Osteoblast (primary cell): ENCODE data around the gene PAGE4. TPM values are rescaled to one million over a fixed set of nuclear protein-coding genes. Genes with fewer than 3 reads are reported as not detected.

ENCODE experiments used
- DNase-seq: peaks from one replicate; pipeline ENCODE4 v3.0.0; 2011; ENCODE audit warnings: low spot score, mixed read lengths; ENCODE audit not compliant: insufficient read length; ENCODE audit errors: missing footprints
- H2AFZ ChIP-seq: 2 replicates; pipeline ENCODE4 v1.6.0; 2011; ENCODE audit warnings: mild to moderate bottlenecking, low read length
- H3K27ac ChIP-seq: 2 replicates; pipeline ENCODE4 v1.5.1; 2011; ENCODE audit warnings: mild to moderate bottlenecking, low read depth, low read length, moderate library complexity
- H3K27me3 ChIP-seq: 2 replicates; pipeline ENCODE4 v1.6.0; 2012; ENCODE audit warnings: mild to moderate bottlenecking, control low read depth, inconsistent platforms, low read length, moderate library complexity; ENCODE audit not compliant: insufficient read depth
- H3K36me3 ChIP-seq: 2 replicates; pipeline ENCODE4 v1.5.1; 2011; ENCODE audit warnings: mild to moderate bottlenecking, low read length, control low read depth, moderate library complexity; ENCODE audit not compliant: insufficient read depth
- H3K4me1 ChIP-seq: 2 replicates; pipeline ENCODE4 v1.5.1; 2011; ENCODE audit warnings: mild to moderate bottlenecking, low read length, control low read depth, moderate library complexity; ENCODE audit not compliant: insufficient read depth
- H3K4me2 ChIP-seq: 2 replicates; pipeline ENCODE4 v1.6.0; 2011; ENCODE audit warnings: mild to moderate bottlenecking, low read length; ENCODE audit not compliant: insufficient read depth
- H3K4me3 ChIP-seq: fragments of 200-600 bp; sonication (generic); 3 replicates; pipeline ENCODE4 v1.5.1; 2012; ENCODE audit warnings: mild to moderate bottlenecking, low read length, inconsistent platforms; ENCODE audit not compliant: insufficient read depth
- H3K79me2 ChIP-seq: 2 replicates; pipeline ENCODE4 v1.6.0; 2012; ENCODE audit warnings: mild to moderate bottlenecking, low read length, control low read depth, inconsistent platforms; ENCODE audit not compliant: insufficient read depth
- H3K9me3 ChIP-seq: 2 replicates; pipeline ENCODE4 v1.5.1; 2011; ENCODE audit warnings: low read depth, low read length, control low read depth
- H4K20me1 ChIP-seq: 2 replicates; pipeline ENCODE4 v1.6.0; 2012; ENCODE audit warnings: mild to moderate bottlenecking, low read length, control low read depth; ENCODE audit not compliant: insufficient read depth
- CTCF ChIP-seq: IDR thresholded peaks from 2 replicates; pipeline ENCODE4 v1.5.1; 2011; ENCODE audit warnings: mild to moderate bottlenecking, low read depth, low read length, moderate library complexity; ENCODE audit errors: extremely low read depth
- total RNA-seq: library from RNA; depleted of rRNA; stranded (reverse); fragments of >200 nt; gene quantifications from 2 replicates; pipeline ENCODE4 v1.2.3, GENCODE V29; 2012

PAGE4 gene
- total RNA-seq, 1 donor: not detected

GRCh38 chrX:49879656-49880277 is 50.7 kb downstream of the PAGE4 start:
- no peak overlapping the region for H3K27ac ChIP-seq
- DNase-seq: peak; percentile 68
- H3K36me3 ChIP-seq: no peaks in the 10 kb centered on the region
- H4K20me1 ChIP-seq: no peaks in the 10 kb centered on the region
- no peaks in the 10 kb centered on the region for H3K9me3 ChIP-seq
- peaks cover 2% of the 10 kb centered on the region for H3K79me2 ChIP-seq
- H3K27me3 ChIP-seq: no peaks in the 10 kb centered on the region
- peak overlapping the region; percentile 85 for H2AFZ ChIP-seq
- peak overlapping the region; percentile 82 for H3K4me2 ChIP-seq
- H3K4me1 ChIP-seq: peaks cover 3% of the 10 kb centered on the region
- TF ChIP-seq CTCF: no peak
- H3K4me3 ChIP-seq: peak overlapping the region; percentile 75

- H3K27me3 ChIP-seq: no peaks in the 10 kb centered on the region
- peaks cover 3% of the 10 kb centered on the region for H3K4me1 ChIP-seq
- H3K4me2 ChIP-seq: peak overlapping the region; percentile 81
- H3K79me2 ChIP-seq: peaks cover 2% of the 10 kb centered on the region
- no peak overlapping the region for H3K4me3 ChIP-seq
- no peaks in the 10 kb centered on the region for H4K20me1 ChIP-seq
- H3K36me3 ChIP-seq: no peaks in the 10 kb centered on the region
- no peak overlapping the region for H3K27ac ChIP-seq
- H2AFZ ChIP-seq: no peak overlapping the region
- no peaks in the 10 kb centered on the region for H3K9me3 ChIP-seq
- no peak for DNase-seq
- no peak for TF ChIP-seq CTCF
These were observed 51.6 kb downstream of the PAGE4 start for GRCh38 chrX:49880668-49881067.

Other genes starting within 250 kb of the PAGE4 start
- gene GAGE12H, start 249.4 kb upstream of the PAGE4 start, total RNA-seq: not detected in 2 replicates
- not detected in 2 replicates for gene GAGE2A, start 239.8 kb upstream of the PAGE4 start, total RNA-seq
- gene GAGE1, start 230.3 kb upstream of the PAGE4 start, total RNA-seq: not detected in 2 replicates
- not detected in 2 replicates for gene PAGE1, start 133.3 kb upstream of the PAGE4 start, total RNA-seq
- gene USP27X, start 50.2 kb downstream of the PAGE4 start, total RNA-seq: 3.6 and 4.1 TPM in 2 replicates
- gene CLCN5, start 93.3 kb downstream of the PAGE4 start, total RNA-seq: 13.0 and 13.8 TPM in 2 replicates